Type B pancreatic cell (in vitro differentiated cells): ENCODE results near the gene LKAAEAR1. TPM values are rescaled to one million over a fixed set of nuclear protein-coding genes. Genes with fewer than 3 reads are reported as not detected.

ENCODE experiments used
- DNase-seq: peaks from one replicate; pipeline ENCODE4 v3.0.0; 2021; ENCODE audit warnings: mixed read lengths; ENCODE audit not compliant: unreplicated experiment; ENCODE audit errors: extremely low spot score
- H3K27ac Mint-ChIP-seq: 2 replicates; pipeline ENCODE4 v1.8.0; 2021; ENCODE audit warnings: mild to moderate bottlenecking, mixed read lengths
- H3K27me3 Mint-ChIP-seq: 2 replicates; pipeline ENCODE4 v1.8.0; 2021; ENCODE audit warnings: mixed read lengths
- H3K36me3 Mint-ChIP-seq: 2 replicates; pipeline ENCODE4 v1.8.0; 2021; ENCODE audit warnings: mixed read lengths
- H3K4me1 Mint-ChIP-seq: one replicate; pipeline ENCODE4 v1.8.0; 2021; ENCODE audit warnings: mixed read lengths; ENCODE audit not compliant: unreplicated experiment
- H3K4me3 Mint-ChIP-seq: 2 replicates; pipeline ENCODE4 v1.8.0; 2021; ENCODE audit warnings: mild to moderate bottlenecking, mixed read lengths
- H3K9me3 Mint-ChIP-seq: 2 replicates; pipeline ENCODE4 v1.8.0; 2021; ENCODE audit warnings: mixed read lengths
- total RNA-seq: library from RNA; stranded (reverse); gene quantifications from 2 replicates; pipeline ENCODE4 v1.2.1, GENCODE V29; 2021; ENCODE audit warnings: low replicate concordance
- TF ChIP-seq, protein P1 (sequence below): fragments of 200-600 bp; sonication (generic); conservative IDR thresholded peaks from 2 replicates; pipeline ENCODE4 v1.5.0; 2021; ENCODE audit warnings: antibody characterized with exemption, mild to moderate bottlenecking

LKAAEAR1 gene
- total RNA-seq, 1 donor from 2014 or later = not detected

DNA sequence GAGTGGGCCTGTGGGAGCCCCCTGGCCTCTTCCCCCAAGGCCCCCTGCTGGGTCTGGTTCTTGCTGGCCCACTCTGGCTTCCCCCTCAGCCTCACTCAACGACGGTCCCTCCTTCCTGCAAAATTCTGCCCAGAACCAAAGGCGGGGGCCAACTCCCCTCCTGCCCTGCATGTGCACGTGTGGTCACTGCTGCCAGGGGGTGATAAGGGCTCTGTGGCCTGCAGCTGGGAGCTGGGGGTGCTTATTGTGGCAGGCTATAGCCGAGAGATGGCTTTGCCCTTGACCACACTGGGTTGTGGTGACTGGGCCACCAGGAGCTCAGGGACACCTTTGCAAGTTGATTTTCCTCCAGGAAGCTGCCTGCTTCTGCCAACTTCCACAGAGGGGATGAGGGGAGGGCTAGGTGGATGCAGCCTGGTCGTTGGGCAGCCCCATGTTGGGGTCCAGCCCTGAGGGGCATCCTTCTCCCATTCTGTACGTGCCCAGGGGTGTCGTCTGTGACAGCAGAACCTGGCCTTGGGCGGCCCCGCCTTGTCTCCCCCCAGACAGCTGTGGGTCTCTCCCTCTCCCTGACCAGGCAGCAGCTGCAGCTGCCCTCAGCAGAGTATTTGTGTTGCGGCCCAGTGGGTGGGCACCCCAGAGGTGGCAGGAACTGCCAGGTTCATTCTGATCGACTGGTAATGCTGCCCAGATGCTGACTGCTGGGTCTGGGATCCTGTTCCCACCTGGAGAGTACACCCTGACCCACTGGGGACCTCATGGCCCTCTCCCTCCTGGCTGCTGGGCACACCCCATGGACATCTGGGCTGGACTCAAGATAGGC is 15.6 kb downstream of the LKAAEAR1 start:
- Mint-ChIP-seq H3K27ac (no peak overlapping the region), H3K4me1 (peaks cover 10% of the 10 kb centered on the region), H3K4me3 (no peak overlapping the region), H3K9me3 (no peaks in the 10 kb centered on the region), H3K27me3 (no peaks in the 10 kb centered on the region), H3K36me3 (no peaks in the 10 kb centered on the region)
- TF ChIP-seq, protein P1, sequence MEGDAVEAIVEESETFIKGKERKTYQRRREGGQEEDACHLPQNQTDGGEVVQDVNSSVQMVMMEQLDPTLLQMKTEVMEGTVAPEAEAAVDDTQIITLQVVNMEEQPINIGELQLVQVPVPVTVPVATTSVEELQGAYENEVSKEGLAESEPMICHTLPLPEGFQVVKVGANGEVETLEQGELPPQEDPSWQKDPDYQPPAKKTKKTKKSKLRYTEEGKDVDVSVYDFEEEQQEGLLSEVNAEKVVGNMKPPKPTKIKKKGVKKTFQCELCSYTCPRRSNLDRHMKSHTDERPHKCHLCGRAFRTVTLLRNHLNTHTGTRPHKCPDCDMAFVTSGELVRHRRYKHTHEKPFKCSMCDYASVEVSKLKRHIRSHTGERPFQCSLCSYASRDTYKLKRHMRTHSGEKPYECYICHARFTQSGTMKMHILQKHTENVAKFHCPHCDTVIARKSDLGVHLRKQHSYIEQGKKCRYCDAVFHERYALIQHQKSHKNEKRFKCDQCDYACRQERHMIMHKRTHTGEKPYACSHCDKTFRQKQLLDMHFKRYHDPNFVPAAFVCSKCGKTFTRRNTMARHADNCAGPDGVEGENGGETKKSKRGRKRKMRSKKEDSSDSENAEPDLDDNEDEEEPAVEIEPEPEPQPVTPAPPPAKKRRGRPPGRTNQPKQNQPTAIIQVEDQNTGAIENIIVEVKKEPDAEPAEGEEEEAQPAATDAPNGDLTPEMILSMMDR = no peak
- no peak for DNase-seq

DNA sequence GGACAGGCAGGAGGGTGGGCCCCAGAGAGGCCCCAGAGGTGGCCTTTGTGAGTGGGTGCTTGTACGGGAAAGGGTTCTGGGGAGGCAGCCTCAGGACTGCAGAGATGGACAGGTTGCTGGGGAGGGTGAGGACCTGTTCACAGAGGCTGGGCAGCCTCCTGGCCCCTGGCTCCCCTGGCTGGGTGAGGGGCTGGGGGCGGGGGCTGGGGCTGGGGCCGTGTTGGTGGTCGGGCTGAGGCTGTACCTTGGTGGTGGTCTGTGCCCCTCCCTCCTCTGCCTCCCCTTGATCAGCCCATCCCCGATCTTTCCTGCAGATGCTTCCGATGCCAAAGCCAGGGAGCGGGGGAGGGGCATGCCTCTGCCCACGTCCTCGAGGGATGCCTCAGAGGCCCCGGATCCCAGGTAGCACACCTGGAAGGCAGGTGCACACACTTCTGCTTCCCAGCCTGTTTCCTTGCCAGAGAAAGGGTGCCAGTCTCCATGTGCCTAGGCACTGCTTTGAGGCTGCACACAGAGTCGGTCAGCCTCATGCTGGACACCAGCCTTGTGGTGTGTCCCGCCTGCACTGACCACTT is 16.4 kb downstream of the LKAAEAR1 start:
- TF ChIP-seq, protein P1 = no peak
- H3K36me3 Mint-ChIP-seq = no peaks in the 10 kb centered on the region
- peaks cover 10% of the 10 kb centered on the region for H3K4me1 Mint-ChIP-seq
- no peak overlapping the region for H3K27ac Mint-ChIP-seq
- H3K27me3 Mint-ChIP-seq = no peaks in the 10 kb centered on the region
- H3K9me3 Mint-ChIP-seq = no peaks in the 10 kb centered on the region
- no peak overlapping the region for H3K4me3 Mint-ChIP-seq
- no peak for DNase-seq

DNA sequence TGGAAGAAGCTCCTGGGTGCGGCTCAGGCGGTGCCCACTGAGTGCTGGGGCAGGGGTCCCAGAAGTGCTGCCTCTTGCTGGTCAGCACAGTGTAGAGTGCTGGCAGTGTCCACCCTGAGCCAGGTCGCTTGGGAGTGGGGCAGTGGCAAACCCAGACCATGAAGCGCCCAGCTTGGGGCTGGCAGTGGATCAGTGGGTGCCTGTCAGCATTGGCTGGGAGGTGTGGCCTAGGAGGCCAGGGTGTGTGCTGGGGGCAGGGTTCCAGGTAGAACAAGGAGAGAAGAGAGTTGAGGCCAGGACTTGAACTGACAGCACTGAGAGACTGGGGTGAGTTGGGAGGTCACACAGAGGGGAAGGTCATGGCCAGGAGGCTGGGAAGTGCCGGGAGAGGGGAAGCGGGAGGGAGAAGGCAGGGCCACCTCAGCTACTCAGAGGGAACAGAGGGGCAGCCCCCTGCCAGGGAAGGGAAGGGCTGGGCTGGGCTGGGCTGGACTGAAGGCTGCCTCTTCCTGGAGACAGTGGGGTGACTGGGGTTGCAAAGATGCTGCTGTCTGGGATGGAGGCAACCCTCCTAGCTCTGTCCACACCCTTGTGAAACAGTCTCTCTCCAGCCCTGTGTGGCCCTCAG is 17.1 kb downstream of the LKAAEAR1 start:
- H3K4me1 Mint-ChIP-seq = peaks cover 14% of the 10 kb centered on the region
- no peaks in the 10 kb centered on the region for H3K36me3 Mint-ChIP-seq
- no peaks in the 10 kb centered on the region for H3K9me3 Mint-ChIP-seq
- H3K27ac Mint-ChIP-seq = no peak overlapping the region
- H3K27me3 Mint-ChIP-seq = no peaks in the 10 kb centered on the region
- TF ChIP-seq, protein P1 = no peak
- DNase-seq = no peak
- H3K4me3 Mint-ChIP-seq = no peak overlapping the region

DNA sequence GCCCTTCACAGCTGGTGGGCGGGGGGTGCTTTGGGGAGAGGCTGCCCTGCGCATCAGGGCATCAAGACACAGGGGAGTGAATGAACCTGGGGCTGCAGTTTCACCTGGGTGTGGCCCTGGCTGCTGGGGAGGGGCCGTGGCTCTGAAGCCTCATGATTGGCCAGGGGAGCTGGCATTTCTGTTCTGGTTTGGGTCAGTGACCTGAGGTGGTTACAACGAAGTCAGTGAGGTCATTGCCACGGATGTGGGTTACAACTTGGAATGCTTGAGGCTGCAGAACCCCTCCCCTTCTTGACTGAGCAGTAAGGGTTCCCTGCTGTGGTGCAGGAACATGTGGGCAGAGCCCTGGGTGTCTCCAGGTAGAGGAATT is 18.2 kb downstream of the LKAAEAR1 start:
- DNase-seq = no peak
- TF ChIP-seq, protein P1 = no peak
- Mint-ChIP-seq H3K9me3 (no peaks in the 10 kb centered on the region), H3K36me3 (no peaks in the 10 kb centered on the region), H3K27ac (no peak overlapping the region), H3K4me3 (peak overlapping the region; percentile 36), H3K27me3 (no peaks in the 10 kb centered on the region), H3K4me1 (peaks cover 16% of the 10 kb centered on the region)

DNA sequence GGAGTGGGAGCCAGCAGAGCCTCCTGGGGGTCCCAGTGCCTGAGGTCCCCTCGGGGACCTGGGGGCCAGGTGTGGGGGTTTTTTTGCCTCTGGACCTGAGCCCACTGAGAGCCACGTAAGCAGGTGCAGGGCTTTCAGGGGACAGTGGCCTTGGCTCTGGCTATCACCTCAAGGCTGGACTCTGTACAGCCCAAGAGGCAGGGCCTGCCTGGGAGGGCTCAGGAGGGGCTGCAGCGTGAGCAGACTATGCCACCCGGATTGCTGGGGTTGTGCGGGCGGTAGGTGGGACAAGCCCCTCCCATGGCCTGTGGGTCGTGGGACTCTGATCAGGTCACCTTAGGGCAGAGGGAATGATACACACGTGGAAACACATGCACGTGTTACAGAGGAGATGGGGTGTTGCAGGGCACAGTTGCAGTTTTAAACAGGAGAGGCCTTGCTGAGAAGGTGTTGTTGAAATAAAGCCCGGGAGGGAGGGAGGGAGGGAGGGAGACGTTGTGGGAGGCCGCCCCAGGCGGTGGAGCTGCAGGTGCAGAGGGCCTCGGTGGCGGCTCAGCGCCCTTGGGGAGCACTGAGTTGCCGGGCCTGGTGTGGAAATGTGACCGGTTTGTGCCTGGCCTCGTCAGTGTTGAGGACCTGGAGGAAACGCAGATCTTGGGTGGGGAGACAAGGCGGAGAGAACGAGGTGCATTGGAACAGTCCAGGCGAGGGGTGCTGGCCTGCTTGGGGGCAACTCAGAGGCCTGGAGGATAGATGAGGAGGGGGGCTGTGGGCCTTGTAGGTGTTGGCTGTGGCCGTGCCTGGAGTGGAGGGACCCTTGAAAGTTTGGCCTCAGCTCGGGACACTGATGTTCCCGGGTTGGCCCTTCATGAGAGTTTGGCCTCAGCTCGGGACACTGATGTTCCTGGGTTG is 18.9 kb downstream of the LKAAEAR1 start:
- no peaks in the 10 kb centered on the region for H3K36me3 Mint-ChIP-seq
- no peaks in the 10 kb centered on the region for H3K9me3 Mint-ChIP-seq
- H3K4me3 Mint-ChIP-seq = peak overlapping the region; percentile 36
- TF ChIP-seq, protein P1 = no peak
- no peaks in the 10 kb centered on the region for H3K27me3 Mint-ChIP-seq
- H3K4me1 Mint-ChIP-seq = peaks cover 16% of the 10 kb centered on the region
- DNase-seq = no peak
- no peak overlapping the region for H3K27ac Mint-ChIP-seq
